ENCODE measurements around the gene RAPGEF2.

DNA sequence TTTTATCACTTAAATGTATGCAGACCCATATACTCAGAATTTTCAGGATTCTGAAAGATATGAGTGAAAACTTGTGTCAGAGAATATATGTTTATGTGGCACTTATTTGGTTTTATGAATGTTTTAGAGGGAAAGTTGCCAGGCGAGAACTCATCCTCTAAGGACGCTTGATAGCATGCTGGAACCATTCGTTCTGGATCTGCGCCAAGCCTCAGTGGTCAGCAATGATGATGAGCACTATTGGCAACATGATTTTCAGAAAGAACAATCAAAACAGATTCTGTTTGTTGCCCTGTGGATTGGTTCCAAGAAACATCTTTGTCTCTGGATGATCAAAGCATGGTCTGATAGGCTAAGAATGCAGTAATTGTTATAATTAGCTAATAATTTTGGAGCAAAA is 32.1 kb upstream of the RAPGEF2 start:
- TF ChIP-seq, protein P1, sequence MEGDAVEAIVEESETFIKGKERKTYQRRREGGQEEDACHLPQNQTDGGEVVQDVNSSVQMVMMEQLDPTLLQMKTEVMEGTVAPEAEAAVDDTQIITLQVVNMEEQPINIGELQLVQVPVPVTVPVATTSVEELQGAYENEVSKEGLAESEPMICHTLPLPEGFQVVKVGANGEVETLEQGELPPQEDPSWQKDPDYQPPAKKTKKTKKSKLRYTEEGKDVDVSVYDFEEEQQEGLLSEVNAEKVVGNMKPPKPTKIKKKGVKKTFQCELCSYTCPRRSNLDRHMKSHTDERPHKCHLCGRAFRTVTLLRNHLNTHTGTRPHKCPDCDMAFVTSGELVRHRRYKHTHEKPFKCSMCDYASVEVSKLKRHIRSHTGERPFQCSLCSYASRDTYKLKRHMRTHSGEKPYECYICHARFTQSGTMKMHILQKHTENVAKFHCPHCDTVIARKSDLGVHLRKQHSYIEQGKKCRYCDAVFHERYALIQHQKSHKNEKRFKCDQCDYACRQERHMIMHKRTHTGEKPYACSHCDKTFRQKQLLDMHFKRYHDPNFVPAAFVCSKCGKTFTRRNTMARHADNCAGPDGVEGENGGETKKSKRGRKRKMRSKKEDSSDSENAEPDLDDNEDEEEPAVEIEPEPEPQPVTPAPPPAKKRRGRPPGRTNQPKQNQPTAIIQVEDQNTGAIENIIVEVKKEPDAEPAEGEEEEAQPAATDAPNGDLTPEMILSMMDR (IDR thresholded peaks at IDR 0.05) = no peak
- TF ChIP-seq ZFX (IDR thresholded peaks at IDR 0.05; ENCODE audit: borderline replicate concordance) = no peak

Data from 22Rv1 (cell line).